ENCODE results near the gene AGFG2. TPM values are rescaled to one million over a fixed set of nuclear protein-coding genes. Genes with fewer than 3 reads are reported as not detected.

AGFG2 gene
- total RNA-seq, 2 donors from 2014 or later, result 33.1 to 45.9 TPM

DNA sequence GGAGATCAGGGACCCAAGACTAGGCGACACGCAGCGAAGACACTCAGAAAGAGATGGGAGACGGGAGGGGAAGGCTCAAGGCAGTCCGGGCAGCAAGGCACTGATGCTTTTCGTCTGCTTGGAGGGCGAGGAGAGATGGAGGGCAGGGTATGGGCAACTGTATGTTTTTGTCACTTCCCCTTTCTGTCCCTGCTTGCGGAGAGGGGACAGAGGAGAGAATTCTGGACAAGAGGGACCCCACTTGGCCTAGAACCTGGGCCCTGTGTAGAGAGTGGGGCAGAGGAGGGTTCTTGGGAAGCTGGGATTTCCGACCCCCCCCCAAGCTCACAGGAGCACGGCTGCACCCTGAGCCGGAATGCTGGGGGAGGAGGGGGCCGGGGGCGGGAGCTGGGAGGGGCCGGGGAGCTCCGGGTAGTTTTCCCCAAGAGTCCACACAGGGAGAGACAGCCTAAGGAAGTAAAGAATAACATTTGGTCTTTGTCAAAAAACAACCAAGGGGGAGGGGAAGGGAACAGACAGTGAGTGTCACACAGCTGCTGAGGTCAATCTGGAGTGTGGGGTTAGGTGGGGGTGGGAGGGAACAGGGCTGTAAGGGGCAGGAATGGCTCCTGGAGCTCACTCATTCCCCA, 45.2 kb downstream of the AGFG2 start:
- Mint-ChIP-seq H3K27me3 (no peaks in the 10 kb centered on the region), H3K4me1 (peaks cover 26% of the 10 kb centered on the region), H3K4me3 (peak overlapping the region; percentile 99), H3K27ac (peak overlapping the region; percentile 98), H3K36me3 (ENCODE audit: low read depth) (peaks cover 6% of the 10 kb centered on the region)
- no peak for DNase-seq
- no peaks in the 10 kb centered on the region for H3K9me3 ChIP-seq (ENCODE audit: control insufficient read depth, low read length, poor library complexity, severe bottlenecking)
- no peak for ATAC-seq

DNA sequence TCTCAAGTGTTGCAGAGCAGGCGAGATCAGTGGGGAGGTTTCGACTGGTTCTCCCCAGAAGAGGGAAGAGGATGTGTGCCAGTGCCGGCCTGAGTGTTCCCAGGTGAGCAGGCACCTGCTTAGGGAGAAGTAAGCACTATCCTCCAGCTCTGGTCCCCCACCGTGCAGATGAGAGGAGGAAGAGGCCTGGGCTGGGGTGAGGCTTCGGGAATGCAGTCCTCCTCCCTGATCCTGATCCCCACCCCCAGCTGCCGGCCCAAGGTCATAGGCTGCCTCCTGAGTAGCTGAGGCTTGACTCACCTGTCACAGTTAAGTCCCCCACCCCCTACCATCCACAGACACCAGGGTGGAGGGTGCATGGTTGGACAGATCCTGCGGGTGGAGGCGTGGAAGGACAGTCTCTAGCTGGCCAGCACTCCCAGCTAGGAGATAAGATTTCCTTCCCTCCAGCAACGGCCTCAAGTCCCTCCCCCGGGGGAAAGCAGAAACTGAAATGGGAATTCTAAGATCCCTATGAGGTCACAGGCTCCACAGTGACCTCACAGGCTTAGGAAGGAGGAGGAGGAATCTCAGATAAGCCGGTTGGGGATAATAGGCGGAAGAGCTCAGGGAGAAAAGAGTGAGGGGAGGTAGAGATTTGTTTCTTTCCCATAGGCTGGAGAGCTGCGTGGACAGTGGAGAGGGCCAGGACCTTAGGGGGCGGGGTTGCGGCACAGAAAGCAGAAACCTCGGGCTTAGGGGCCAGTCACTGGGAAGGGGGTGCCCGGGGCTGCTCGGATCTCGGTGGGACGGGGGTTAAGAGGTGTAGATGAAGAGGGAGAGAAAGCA, 45.9 kb downstream of the AGFG2 start:
- ATAC-seq, result no peak
- DNase-seq, result no peak
- H3K4me1 Mint-ChIP-seq, result peaks cover 30% of the 10 kb centered on the region
- peak overlapping the region; percentile 98 for H3K27ac Mint-ChIP-seq
- peak overlapping the region; percentile 99 for H3K4me3 Mint-ChIP-seq
- peaks cover 6% of the 10 kb centered on the region for H3K36me3 Mint-ChIP-seq (ENCODE audit: low read depth)
- no peaks in the 10 kb centered on the region for H3K9me3 ChIP-seq (ENCODE audit: control insufficient read depth, low read length, poor library complexity, severe bottlenecking)
- H3K27me3 Mint-ChIP-seq, result no peaks in the 10 kb centered on the region

GRCh38 chr7:100585511-100586265, 46.7 kb downstream of the AGFG2 start, which contains the start of gene LRCH4:
TSS of gene LRCH4 (minus strand) at chr7:100586129. CDS start at chr7:100586100, 29 bp downstream.
- Mint-ChIP-seq H3K27me3 (no peaks in the 10 kb centered on the region), H3K36me3 (ENCODE audit: low read depth) (peaks cover 6% of the 10 kb centered on the region), H3K27ac (peak within 1 kb of the TSS; percentile 98), H3K4me1 (peaks cover 30% of the 10 kb centered on the region), H3K4me3 (peak within 1 kb of the TSS; percentile 99)
- DNase-seq (peak; percentile 49 to 70 (median 69)), ATAC-seq (peak; percentile 32)
- H3K9me3 ChIP-seq (ENCODE audit: control insufficient read depth, low read length, poor library complexity, severe bottlenecking), result no peaks in the 10 kb centered on the region

GRCh38 chr7:100586266-100587025, 47.4 kb downstream of the AGFG2 start, which contains the start of gene FBXO24:
TSS of gene FBXO24 (plus strand) at chr7:100586328. CDS start at chr7:100586626, 298 bp downstream.
- Mint-ChIP-seq H3K4me3 (peak within 1 kb of the TSS; percentile 99), H3K4me1 (peaks cover 30% of the 10 kb centered on the region), H3K36me3 (ENCODE audit: low read depth) (peaks cover 6% of the 10 kb centered on the region), H3K27ac (peak within 1 kb of the TSS; percentile 98), H3K27me3 (no peaks in the 10 kb centered on the region)
- ATAC-seq (peak; percentile 85), DNase-seq (peak; percentile 97 to 99 (median 98))
- H3K9me3 ChIP-seq (ENCODE audit: control insufficient read depth, low read length, poor library complexity, severe bottlenecking), result no peaks in the 10 kb centered on the region

GRCh38 chr7:100588438-100588837, 49.4 kb downstream of the AGFG2 start:
- Mint-ChIP-seq H3K36me3 (ENCODE audit: low read depth) (peaks cover 6% of the 10 kb centered on the region), H3K27me3 (no peaks in the 10 kb centered on the region), H3K4me3 (peak overlapping the region; percentile 76), H3K4me1 (peaks cover 21% of the 10 kb centered on the region), H3K27ac (no peak overlapping the region)
- DNase-seq (no peak), ATAC-seq (no peak)
- no peaks in the 10 kb centered on the region for H3K9me3 ChIP-seq (ENCODE audit: control insufficient read depth, low read length, poor library complexity, severe bottlenecking)

- Mint-ChIP-seq H3K27ac (no peak overlapping the region), H3K36me3 (ENCODE audit: low read depth) (peaks cover 6% of the 10 kb centered on the region), H3K4me3 (no peak overlapping the region), H3K27me3 (no peaks in the 10 kb centered on the region), H3K4me1 (peaks cover 15% of the 10 kb centered on the region)
- ATAC-seq, result no peak
- H3K9me3 ChIP-seq (ENCODE audit: control insufficient read depth, low read length, poor library complexity, severe bottlenecking), result no peaks in the 10 kb centered on the region
- no peak for DNase-seq
Observed at GRCh38 chr7:100589341-100589947, 50.4 kb downstream of the AGFG2 start.

DNA sequence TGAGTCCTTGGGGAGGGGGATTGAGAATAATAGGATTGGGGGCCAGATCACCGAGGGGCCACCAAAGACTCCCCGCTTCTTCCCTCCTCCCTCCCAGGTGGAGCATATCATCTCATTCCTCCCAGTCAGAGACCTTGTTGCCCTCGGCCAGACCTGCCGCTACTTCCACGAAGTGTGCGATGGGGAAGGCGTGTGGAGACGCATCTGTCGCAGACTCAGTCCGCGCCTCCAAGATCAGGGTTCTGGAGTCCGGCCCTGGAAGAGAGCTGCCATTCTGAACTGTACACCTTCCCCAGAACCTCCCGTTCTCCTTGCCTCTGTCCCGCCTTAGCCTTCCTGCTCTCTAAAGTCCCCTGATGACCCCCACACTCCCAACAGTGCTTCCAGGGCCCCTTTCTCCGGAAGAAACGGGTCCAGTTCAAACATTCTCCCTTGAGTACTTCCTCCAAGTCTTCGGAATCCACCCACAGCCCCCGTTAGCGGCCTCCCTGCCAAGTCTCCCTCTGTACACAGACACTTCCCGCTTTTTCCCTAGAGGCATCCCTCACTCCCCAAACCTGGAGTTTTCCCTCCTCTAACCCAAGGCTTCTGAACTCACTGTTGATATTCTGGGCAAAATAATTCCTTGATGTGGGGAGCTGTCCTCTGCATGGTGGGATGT, 51.2 kb downstream of the AGFG2 start:
- Mint-ChIP-seq H3K4me3 (peak overlapping the region; percentile 41), H3K4me1 (peaks cover 10% of the 10 kb centered on the region), H3K27me3 (no peaks in the 10 kb centered on the region), H3K36me3 (ENCODE audit: low read depth) (peaks cover 4% of the 10 kb centered on the region), H3K27ac (no peak overlapping the region)
- no peak for DNase-seq
- no peak for ATAC-seq
- H3K9me3 ChIP-seq (ENCODE audit: control insufficient read depth, low read length, poor library complexity, severe bottlenecking), result no peaks in the 10 kb centered on the region

DNA sequence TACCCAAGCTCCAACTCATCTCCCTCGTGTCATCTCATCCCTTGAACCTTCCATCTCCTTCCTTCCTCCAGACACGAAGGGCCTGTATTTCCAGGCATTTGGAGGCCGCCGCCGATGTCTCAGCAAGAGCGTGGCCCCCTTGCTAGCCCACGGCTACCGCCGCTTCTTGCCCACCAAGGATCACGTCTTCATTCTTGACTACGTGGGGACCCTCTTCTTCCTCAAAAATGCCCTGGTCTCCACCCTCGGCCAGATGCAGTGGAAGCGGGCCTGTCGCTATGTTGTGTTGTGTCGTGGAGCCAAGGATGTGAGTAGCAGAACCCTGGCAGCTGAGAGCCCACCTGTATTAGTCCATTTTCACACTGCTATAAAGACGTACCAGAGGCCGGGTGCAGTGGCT, 52.6 kb downstream of the AGFG2 start:
- Mint-ChIP-seq H3K27ac (no peak overlapping the region), H3K36me3 (ENCODE audit: low read depth) (no peaks in the 10 kb centered on the region)

GRCh38 chr7:100595188-100595587, 56.2 kb downstream of the AGFG2 start:
- no peaks in the 10 kb centered on the region for H3K9me3 ChIP-seq (ENCODE audit: control insufficient read depth, low read length, poor library complexity, severe bottlenecking)
- Mint-ChIP-seq H3K4me3 (no peak overlapping the region), H3K4me1 (peaks cover 7% of the 10 kb centered on the region), H3K27ac (no peak overlapping the region), H3K36me3 (ENCODE audit: low read depth) (no peaks in the 10 kb centered on the region), H3K27me3 (no peaks in the 10 kb centered on the region)
- ATAC-seq (no peak), DNase-seq (no peak)

More for the DNA sequence above, 52.6 kb downstream of the AGFG2 start:
- H3K27me3 Mint-ChIP-seq, result no peaks in the 10 kb centered on the region
- ATAC-seq (no peak), DNase-seq (no peak)
- peaks cover 9% of the 10 kb centered on the region for H3K4me1 Mint-ChIP-seq
- H3K9me3 ChIP-seq (ENCODE audit: control insufficient read depth, low read length, poor library complexity, severe bottlenecking), result no peaks in the 10 kb centered on the region
- H3K4me3 Mint-ChIP-seq, result no peak overlapping the region

GRCh38 chr7:100598425-100598824, 59.4 kb downstream of the AGFG2 start:
- ATAC-seq, result no peak
- no peaks in the 10 kb centered on the region for H3K27me3 Mint-ChIP-seq
- no peak overlapping the region for H3K27ac Mint-ChIP-seq
- no peak for DNase-seq
- no peaks in the 10 kb centered on the region for H3K36me3 Mint-ChIP-seq (ENCODE audit: low read depth)
- no peak overlapping the region for H3K4me3 Mint-ChIP-seq
- H3K9me3 ChIP-seq (ENCODE audit: control insufficient read depth, low read length, poor library complexity, severe bottlenecking), result no peaks in the 10 kb centered on the region
- H3K4me1 Mint-ChIP-seq, result peaks cover 7% of the 10 kb centered on the region

- no peak overlapping the region for H3K4me3 Mint-ChIP-seq
- DNase-seq, result no peak
- ATAC-seq, result no peak
- H3K27ac Mint-ChIP-seq, result no peak overlapping the region
- no peaks in the 10 kb centered on the region for H3K9me3 ChIP-seq (ENCODE audit: control insufficient read depth, low read length, poor library complexity, severe bottlenecking)
- H3K4me1 Mint-ChIP-seq, result peaks cover 17% of the 10 kb centered on the region
- H3K36me3 Mint-ChIP-seq (ENCODE audit: low read depth), result no peaks in the 10 kb centered on the region
- no peaks in the 10 kb centered on the region for H3K27me3 Mint-ChIP-seq
Observed at GRCh38 chr7:100599911-100600729, 61.1 kb downstream of the AGFG2 start.
